ENCODE data around the gene PDE7B.

- no peak for TF ChIP-seq ELF4 (CRISPR knock-in tag; IDR thresholded peaks at IDR 0.05)
- TF ChIP-seq REST (IDR thresholded peaks at IDR 0.05; ENCODE audit: borderline replicate concordance), result no peak
- no peak for TF ChIP-seq REST (CRISPR knock-in tag; IDR thresholded peaks at IDR 0.05; ENCODE audit: low read depth)
- TF ChIP-seq RAD21 (CRISPR knock-in tag; conservative IDR thresholded peaks at IDR 0.05 in 1 of 2, IDR thresholded peaks at IDR 0.05 in 1 of 2), result no peak
- no peak for TF ChIP-seq KLF16 (IDR thresholded peaks at IDR 0.05)
- TF ChIP-seq NR1H2 (CRISPR knock-in tag; IDR thresholded peaks at IDR 0.05), result no peak
- TF ChIP-seq MECOM (CRISPR knock-in tag; IDR thresholded peaks at IDR 0.05), result no peak
- TF ChIP-seq TRIM24 (IDR thresholded peaks at IDR 0.05), result no peak
- TF ChIP-seq SRSF9 (IDR thresholded peaks at IDR 0.05; ENCODE audit: borderline replicate concordance, low read depth, low read length), result no peak
- TF ChIP-seq SAFB2 (IDR thresholded peaks at IDR 0.05; ENCODE audit: borderline replicate concordance, low read depth, low read length, severe bottlenecking), result no peak
- no peak for TF ChIP-seq MAZ (CRISPR knock-in tag; conservative IDR thresholded peaks at IDR 0.05 in 1 of 2, IDR thresholded peaks at IDR 0.05 in 1 of 2)
- no peak for TF ChIP-seq SRF (CRISPR knock-in tag; IDR thresholded peaks at IDR 0.05)
- TF ChIP-seq RCOR1 (IDR thresholded peaks at IDR 0.05; ENCODE audit: borderline replicate concordance in 1 of 2, low read depth in 2 of 2, low read length in 2 of 2), result no peak
These were observed 138.9 kb downstream of the PDE7B start for GRCh38 chr6:135990439-135990838.
